ENCODE data around the gene ACSL3.
A peak's percentile ranks its signal among the peaks of the same experiment; 100 is the strongest.

The ACSL3 gene

GRCh38 chr2:222879604-222879933 is 18.7 kb downstream of the ACSL3 start:
- DNase-seq (ENCODE audit: low spot score): no peak

- no peak for DNase-seq (ENCODE audit: low spot score)
These were observed 21.7 kb downstream of the ACSL3 start for GRCh38 chr2:222882484-222882928.

- DNase-seq (ENCODE audit: low spot score): no peak
These were observed 22.6 kb downstream of the ACSL3 start for GRCh38 chr2:222883420-222883819.

GRCh38 chr2:222884114-222884771 is 23.4 kb downstream of the ACSL3 start:
- DNase-seq (ENCODE audit: low spot score): no peak

- no peak for DNase-seq (ENCODE audit: low spot score)
These were observed 24.1 kb downstream of the ACSL3 start for GRCh38 chr2:222884805-222885424.

GRCh38 chr2:222887124-222887523 is 26.3 kb downstream of the ACSL3 start:
- DNase-seq (ENCODE audit: low spot score): no peak

GRCh38 chr2:222888716-222889115 is 27.9 kb downstream of the ACSL3 start:
- no peak for DNase-seq (ENCODE audit: low spot score)

- DNase-seq (ENCODE audit: low spot score): no peak
These were observed 31.1 kb downstream of the ACSL3 start for GRCh38 chr2:222891890-222892289.

GRCh38 chr2:222892321-222892720 is 31.5 kb downstream of the ACSL3 start:
- no peak for DNase-seq (ENCODE audit: low spot score)

- no peak for DNase-seq (ENCODE audit: low spot score)
These were observed 31.9 kb downstream of the ACSL3 start for GRCh38 chr2:222892761-222893160.

- no peak for DNase-seq (ENCODE audit: low spot score)
These were observed 32.9 kb downstream of the ACSL3 start for GRCh38 chr2:222893716-222894115.

- no peak for DNase-seq (ENCODE audit: low spot score)
These were observed 34.3 kb downstream of the ACSL3 start for GRCh38 chr2:222895144-222895543.

- no peak for DNase-seq (ENCODE audit: low spot score)
These were observed 37.1 kb downstream of the ACSL3 start for GRCh38 chr2:222897898-222898297.

GRCh38 chr2:222899413-222900181 is 38.8 kb downstream of the ACSL3 start:
- no peak for DNase-seq (ENCODE audit: low spot score)

GRCh38 chr2:222900354-222900753 is 39.5 kb downstream of the ACSL3 start:
- DNase-seq (ENCODE audit: low spot score): no peak

- DNase-seq (ENCODE audit: low spot score): no peak
These were observed 41.8 kb downstream of the ACSL3 start for GRCh38 chr2:222902660-222903059.

GRCh38 chr2:222903234-222904220 is 42.7 kb downstream of the ACSL3 start:
- peak; percentile 34 for DNase-seq (ENCODE audit: low spot score)

GRCh38 chr2:222904557-222905258 is 43.9 kb downstream of the ACSL3 start:
- DNase-seq (ENCODE audit: low spot score): no peak

GRCh38 chr2:222907048-222907447 is 46.2 kb downstream of the ACSL3 start:
- no peak for DNase-seq (ENCODE audit: low spot score)

- no peak for DNase-seq (ENCODE audit: low spot score)
These were observed 47.1 kb downstream of the ACSL3 start for GRCh38 chr2:222907790-222908441.

GRCh38 chr2:222909286-222909685 is 48.5 kb downstream of the ACSL3 start:
- no peak for DNase-seq (ENCODE audit: low spot score)
